Measurements from ENCODE around the gene DTX1.

DTX1 gene

DNA sequence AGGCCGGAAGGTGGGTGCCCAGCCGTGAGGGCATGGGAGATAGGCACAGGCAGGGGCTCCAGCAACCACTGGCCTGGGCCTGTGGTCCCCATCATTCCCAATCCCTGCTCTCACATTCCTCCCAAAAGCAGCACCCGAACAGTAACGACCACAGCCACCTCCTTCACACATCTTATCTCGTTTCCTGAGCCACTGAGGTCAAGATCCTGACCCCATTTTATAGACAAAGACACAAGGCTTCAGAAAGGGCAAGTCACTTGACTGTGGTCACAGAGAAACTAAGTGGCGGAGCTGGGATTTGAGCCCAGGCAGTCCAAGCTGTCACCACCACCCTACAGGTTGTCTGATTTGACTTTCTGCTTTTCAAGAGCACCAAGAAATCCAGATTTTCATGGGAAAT lies 38.9 kb downstream of the DTX1 start:
- DNase-seq (ENCODE audit: low spot score): no peak

DNA sequence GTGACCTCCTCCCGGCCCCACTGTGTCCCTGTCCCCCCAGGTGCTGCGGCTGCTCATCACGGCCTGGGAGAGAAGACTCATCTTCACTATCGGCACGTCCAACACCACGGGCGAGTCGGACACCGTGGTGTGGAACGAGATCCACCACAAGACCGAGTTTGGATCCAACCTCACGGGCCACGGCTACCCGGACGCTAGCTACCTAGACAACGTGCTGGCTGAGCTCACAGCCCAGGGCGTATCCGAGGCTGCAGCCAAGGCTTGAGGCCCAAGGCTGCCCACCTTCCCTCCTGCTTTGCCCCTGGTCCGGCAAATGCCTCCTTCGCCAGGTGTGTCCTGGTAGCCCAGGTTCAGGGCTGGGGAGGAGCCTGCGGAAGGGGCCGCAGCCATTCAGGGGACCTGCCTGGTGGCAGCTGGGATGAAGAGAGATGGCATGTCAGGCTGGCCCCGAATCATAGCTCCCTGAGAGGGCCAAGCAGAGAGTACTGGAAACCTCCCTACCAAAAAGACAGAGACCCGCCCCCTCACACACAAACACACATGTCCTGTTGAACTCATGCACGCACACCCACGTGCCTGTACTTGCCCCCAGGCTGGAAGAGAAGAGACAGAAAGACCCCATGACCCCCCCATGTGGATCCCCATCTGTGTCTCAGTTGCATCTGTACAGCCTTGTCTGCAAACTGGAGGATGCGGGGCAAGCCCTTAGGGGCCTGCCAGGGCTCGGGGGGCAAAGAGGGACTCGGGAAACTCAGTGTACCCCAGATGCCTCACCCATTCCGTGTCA lies 40.3 kb downstream of the DTX1 start:
- no peak for DNase-seq (ENCODE audit: low spot score)

DNA sequence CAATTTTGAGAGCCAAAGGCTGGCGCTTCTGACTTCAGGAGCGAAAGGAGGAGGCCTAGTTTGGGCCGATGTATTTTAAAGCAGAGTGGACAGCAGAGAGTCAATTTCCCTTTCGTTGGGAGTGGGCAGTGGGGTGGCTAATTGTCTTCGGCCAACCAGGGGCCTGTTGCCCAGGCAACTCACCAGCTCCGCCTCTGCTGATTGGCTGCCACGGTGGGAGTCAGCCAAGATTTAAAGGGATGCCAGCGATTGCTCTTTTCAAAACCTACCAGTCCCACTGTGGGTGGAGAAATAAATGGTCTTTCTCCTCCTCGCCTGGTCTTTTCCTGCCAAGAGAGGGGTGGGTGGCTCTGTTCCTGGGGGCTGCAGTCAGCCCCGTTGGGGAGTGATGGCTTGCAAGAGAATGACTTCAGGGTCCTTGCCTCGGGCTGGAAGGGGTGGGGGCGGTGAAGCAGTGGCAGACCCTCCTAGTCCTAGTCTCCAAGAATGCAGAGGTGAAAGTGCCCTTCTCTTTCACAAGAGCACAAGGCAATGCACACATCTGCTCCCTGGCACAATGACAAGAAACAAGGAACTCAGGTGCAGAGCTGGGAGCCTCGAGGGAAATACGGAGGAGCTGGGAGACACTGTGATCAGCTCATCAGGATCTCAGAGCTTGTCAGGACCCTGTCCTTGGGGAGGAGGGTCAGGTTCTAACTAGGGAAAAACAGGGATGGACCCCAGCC lies 41.3 kb downstream of the DTX1 start:
- DNase-seq (ENCODE audit: low spot score): no peak

DNA sequence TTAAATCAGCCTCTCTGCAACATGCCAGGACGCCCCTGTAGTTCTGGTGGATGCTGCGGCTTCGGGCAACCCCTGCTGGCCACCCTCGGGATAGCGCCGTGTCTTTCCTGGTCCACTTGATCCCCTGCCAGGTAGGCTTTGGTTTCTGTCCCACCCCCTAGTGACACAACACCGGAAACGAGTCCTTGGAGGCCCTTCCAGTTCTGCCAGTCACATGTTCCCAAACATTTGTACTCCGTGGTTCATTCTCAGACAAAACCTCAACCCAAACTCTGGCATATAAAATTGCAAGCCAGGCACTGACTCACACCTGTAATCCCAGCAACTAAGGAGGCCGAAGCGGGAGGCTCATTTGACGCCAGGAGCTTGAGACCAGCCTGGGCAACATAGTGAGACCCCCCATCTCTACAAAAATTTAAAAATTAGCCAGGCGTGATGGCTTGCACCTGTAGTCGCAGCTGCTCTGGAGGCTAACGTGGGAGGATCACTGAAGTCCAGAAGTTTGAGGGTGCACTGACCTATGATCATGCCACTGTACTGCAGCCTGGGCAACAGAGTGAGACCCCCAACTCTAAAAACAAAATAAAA lies 42.0 kb downstream of the DTX1 start:
- peak; percentile 80 for DNase-seq (ENCODE audit: low spot score)

DNA sequence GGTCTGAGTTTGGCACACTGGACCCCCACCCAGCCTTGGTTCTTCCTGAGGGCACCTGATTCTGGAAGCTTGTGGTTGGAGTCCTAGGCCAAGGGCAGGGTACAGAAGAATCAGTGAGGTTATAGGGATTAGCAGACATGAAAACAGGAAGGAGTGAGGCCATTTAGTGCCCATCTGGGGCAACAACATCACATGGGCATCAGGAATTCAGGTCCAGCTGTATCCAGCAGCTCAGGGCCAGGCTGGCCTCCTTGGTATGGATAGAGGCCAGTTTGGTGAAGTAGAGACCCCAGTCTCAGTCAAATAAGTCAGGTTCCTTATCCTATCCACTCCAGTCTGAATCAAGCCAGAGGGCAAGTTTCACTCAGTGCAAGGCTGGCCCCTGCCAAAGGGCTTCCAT lies 42.8 kb downstream of the DTX1 start:
- no peak for DNase-seq (ENCODE audit: low spot score)

DNA sequence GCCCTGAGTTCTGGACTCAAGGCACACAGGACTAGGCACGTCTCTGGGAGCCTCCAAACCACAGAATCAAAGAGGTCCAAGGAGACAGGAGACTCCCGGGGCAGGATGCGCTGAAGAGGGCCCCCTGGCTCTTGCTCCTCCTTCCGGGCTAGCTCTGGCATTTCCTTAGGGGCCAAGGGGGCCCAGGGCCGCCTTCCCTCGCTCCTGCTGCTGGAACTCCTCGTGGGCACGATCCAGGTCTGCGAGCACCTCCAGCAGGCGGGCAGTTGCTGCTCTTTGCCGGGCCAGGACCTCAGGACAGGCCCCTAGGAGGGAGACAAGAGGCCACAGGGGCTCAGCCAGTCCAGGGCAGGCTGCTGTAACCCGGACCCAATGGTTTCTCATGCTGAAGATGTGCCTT lies 43.2 kb downstream of the DTX1 start:
- DNase-seq (ENCODE audit: low spot score): no peak

DNA sequence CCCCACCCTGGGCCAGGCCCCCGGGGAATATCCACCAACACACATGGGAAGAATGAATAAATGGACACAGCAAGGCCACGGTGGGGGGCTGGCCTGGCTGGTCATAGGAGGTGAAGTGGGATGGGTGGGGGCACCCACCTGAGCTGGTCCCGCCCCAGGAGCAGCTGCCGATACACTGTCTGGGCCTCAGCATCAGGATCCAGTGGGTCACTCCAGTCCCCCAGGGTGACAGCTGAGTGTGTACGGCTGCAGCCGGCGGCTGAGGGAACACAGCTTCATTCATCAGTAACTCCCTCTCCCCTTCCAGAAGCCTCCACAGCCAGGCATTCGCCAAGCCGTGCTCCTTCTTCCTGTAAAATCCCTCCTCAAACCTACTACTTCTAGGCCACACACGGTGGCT lies 45.2 kb downstream of the DTX1 start:
- no peak for DNase-seq (ENCODE audit: low spot score)

DNA sequence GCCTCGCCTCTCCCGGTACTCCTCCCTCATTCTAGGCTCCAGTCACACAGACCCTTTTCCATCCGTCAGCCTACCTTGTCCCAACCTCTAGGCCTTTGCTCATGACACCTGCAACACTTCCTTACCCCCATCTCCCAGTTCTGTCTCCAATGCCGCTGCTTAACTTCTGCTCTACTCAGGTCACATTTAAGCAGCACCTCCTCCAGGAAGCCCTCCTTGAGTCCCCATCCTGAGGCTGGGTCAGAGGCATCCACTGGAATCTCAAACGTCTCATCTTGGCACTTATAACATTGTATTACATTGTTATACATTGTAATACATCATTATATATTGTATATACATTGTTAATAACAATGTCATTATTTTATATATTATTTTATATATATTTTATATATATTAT lies 46.3 kb downstream of the DTX1 start:
- DNase-seq (ENCODE audit: low spot score): no peak

DNA sequence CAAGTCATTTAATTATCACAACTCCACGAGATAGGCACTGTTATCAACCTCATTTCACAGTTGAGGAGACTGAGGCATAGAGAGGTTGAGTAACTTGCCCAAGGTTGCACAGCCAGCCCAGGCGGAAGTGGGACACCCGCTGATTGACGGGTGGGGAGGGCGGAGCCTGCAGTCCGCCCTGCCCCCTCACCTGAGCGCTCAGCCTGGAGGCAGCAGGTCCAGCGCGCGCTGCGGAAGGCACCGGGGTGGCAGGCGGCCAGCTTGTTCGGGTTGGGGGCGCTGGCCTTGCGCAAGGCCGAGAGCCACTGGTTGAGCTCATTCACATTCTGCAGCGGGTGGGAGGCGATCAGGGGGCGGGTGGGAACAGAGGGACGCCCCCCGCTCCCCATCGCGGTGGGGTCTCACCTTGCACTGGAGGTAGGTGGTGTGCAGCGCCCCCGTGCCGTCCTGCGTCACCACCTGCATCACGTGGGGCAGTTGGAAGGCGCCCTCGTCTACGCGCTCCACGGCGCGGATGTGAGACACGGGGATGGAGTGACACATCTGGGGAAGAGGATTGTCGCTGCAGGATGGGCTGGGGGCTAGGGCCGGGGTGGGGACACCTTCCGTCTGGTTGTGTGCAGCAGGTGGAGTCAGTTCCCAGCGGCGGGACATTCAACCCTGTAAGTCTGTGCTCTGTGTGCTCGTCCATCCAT lies 47.4 kb downstream of the DTX1 start:
- DNase-seq (ENCODE audit: low spot score): peak; percentile 87

DNA sequence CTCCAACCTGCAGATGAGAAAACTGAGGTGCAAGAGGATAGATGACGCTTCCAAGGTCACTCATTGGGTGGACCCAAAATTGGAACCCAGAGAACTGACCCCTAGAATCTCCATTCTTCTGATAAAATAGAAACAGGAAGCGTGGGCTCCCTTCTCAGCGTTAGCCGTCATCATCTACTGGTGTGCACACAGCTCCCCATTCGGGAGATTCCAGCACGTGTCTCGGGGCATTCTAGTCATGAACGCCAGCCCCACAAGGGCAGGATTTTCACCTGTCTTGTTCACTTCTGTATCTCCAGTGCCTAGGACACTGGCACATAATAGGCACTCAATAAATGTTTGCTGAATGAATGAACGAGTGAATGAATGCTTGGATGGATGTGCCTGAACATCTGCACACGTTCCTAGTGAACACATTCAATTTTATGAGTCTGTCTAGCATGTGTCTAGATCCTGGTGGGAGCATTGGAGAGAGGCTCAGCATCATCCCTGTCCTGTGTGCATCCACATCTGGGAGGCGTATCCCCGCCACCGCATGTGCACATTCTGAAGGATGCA lies 48.5 kb downstream of the DTX1 start:
- no peak for DNase-seq (ENCODE audit: low spot score)

DNA sequence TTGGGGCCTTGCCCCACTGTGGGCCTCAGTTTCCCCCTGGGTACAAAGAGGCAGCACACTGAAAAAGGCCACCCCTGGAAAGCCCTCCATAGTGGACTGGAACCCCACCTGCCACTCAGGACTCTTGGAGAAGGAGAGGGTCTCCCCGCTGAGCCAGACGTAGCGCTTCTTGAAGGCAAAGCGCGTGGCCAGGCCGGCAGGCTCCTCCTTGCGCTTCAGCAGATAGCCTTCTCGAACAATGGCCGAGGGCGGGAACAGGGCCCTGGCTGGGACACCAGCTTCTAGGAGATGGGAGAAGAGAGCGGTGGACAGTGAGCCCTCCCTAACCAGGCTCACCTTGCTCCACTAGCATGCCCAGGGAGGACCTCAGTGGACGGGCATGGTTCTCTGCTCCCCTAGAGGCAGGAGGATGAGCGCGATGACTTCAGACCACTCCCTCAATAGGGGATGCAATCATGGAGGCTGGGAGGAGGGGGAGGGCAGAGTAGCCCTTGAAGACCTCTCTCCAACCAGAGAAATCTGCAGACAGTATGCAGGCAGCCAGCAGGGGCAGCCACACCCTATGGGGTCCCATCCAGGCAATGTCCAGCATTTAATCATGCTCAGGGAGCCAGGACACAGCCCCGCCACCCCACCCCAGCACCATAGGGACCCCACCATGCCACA lies 49.2 kb downstream of the DTX1 start:
- DNase-seq (ENCODE audit: low spot score): no peak

DNA sequence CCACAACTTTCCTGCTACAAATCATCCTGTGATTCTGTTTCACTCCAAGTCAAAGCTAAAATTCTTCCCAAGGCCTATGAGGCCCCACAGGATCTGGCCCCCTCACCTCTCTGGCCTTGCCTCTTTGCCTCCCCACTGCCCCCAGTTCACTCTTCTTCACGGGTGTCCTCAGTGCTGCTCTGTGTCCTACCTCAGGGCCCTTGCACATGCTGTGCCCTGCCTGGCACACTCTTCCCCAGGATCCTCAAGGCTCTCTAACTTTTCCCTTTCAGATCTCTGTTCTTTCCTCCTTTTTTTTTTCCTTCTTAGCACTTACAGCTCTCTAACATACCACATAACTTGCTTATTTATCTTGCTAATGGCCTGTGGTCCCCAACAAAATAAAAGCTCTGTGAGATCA lies 49.8 kb downstream of the DTX1 start:
- no peak for DNase-seq (ENCODE audit: low spot score)

DNA sequence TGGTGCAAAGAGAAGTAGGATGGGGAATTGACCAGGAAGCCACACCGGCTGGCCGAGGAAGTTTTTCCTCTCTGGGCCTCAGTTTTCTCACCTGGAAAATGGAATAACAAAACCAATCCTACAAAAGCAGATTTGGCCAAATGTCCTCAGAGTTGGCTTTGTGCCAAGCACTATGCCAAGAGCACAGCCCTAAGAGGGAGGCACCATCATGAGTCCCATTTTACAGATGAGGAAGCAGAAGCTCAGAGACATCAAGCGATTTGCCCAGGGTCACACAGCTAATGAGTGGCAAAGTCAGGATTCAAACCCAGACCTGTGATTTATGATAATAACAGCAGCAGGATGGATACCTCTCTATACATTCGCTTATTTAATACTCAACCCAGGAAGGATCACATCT lies 51.8 kb downstream of the DTX1 start:
- DNase-seq (ENCODE audit: low spot score): no peak

DNA sequence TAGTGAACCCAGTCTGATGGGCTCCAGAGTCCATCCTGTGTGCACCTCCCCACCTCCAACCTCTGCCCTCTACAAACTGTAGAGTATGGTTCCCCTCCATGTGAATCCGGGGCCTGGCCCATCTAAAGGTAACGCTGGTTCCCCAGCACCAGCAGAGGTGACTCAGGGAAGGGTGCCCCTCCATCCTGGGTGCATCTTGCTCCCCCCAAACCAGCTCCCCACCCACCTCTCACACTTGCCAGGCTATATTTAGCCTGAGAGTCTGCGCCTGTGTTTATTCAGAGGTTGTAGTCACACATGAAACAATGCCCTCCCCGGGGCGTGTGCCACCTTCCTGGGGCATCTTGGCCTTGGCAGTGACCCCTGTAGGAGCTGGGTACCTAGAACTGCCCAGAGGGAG lies 52.8 kb downstream of the DTX1 start:
- no peak for DNase-seq (ENCODE audit: low spot score)

DNA sequence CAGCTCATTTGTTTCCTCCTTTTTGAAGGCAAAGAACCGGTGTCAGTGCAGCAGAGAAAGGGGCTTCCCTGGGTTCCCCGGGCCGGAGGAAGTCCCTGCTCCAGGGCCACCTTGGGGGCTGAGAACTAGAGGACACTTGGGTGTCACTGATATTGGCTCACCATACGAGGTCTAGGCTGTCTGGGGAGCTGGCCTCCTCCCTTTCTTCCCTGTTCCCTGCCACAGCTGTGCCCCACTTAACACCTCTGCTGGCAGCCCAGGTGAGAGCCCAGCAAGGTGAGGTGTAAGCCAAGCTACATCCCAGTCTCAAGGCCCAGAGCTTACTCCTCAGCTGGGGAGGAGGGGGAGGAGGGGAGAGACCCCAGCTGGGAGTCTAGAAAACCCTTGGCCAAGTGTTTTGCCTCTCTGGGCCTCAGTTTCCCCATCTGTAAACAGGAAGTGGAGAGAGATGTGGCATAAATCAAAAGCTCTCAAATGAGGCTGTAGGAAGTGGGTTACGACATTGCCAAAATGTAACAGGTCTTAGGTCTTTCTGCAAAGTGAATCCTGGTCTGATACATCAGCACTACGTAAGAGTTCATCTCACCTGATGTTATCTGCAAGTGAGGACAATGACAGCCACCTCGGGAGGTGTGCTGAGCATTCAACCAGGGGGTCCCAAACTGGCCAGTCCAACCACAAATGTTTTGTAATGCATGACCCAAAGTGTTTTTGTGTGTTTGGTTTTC lies 53.5 kb downstream of the DTX1 start:
- DNase-seq (ENCODE audit: low spot score): no peak

DNA sequence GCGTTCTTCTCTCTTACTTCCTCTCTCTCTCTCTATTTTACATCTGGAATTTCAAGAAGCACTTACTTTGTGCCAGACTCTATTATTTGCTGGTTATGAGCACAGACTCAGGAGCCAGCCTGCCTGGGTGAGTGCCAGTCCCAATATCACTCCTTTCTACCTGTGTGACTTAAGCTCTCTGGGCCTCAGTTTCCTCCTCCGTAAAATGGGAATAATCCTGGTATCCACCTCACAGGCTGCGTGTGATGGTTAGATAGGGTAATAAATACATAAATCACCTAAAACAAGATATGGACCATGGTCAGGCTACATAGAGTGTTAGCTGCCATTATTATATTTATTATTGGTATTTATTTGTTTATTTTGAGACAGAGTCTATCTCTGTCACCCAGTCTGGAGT lies 54.7 kb downstream of the DTX1 start:
- no peak for DNase-seq (ENCODE audit: low spot score)

DNA sequence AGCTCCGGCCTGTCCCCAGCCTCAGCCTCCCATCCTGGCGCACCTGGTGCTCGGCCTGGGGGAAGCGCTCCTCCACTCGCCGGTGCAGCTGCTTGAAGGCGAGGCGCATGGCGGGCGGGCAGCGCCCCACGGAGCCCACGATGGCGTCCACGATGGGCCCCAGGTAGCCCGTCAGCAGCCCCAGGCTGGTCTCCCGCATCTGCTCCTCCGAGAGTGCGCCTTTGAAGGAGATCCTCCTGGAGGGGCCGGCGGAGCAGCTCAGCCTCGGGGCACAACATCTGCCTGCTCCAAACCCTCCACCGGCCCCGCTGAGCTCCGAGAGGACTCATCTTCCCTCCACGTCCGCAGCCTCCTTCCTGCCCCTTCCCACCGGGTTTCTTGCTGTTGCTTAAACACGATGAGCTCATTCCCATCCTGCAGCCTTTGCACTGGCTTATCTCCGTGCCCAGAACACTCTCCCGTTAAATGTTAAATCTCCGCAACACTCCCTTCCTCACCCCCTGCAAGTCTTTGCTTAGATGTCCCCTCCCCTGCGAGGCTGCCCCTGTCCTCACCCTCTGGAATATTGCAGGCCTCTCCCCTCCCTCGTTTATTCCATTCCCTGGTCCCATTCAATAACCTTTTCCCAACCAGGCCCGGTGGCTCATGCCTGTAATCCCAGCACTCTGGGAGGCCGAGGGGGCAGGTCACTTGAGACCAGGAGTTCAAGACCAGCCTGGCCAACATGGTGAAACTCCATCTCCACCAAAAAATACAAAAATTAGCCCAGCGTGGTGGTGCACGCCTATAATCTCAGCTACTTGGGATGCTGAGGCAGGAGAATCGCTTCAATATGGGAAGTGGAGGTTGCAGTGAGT lies 55.7 kb downstream of the DTX1 start:
- DNase-seq (ENCODE audit: low spot score): no peak

DNA sequence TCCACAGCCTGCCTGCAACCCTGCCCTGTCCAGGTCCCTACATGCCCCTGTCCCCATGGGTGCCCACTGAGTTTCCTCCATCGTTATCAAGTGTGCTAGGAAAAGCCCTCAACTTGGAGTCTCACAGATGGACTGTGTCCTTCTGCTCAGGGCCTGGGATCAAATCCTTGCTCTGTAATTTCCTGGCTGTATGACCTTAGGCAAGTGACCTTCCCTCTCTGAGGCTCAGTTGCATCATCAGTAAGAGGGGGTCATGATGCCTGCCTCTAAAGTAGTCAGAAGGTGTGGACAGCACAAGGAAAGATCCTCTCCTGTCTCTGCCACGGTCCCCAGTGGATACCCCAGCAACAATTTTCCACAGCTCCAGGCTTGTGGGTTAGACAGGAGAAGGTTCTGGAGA lies 56.9 kb downstream of the DTX1 start:
- no peak for DNase-seq (ENCODE audit: low spot score)

DNA sequence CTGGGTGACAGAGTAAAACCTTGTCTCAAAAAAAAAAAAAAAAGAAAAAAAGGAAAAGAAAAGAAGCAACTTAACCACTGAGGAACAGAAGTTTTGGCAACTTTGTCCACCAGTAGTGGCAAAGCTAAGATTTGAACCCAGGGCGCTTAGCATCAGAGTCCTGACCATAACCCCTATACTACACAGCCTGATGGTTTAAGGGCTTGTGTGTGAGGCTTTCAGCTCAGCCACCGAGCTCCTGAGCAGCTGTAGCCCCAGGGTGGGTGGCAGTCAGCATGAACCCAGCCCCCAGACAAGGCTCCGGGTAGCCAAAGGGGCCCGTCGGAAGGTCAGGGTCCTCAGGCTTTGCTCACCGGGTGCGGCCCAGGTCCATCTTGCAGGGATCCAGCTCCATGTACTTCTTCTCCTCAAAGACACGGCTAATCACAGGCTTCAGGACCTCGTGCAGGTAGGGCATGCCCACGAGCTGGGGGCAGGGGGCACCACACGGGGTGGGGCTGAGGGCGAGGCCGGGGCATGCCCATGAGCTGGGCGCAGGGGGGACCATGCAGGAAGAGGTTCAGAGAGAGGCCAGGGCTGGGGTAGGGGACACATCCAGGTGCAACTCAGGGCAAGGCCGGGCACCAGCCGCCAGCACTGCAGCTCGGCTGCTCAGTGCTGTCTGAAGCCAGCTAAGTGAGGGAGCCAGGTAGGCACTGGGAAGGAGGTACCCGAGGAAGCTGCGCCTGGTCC lies 58.1 kb downstream of the DTX1 start:
- no peak for DNase-seq (ENCODE audit: low spot score)
